Skeletal muscle tissue (tissue), 4 donors: ENCODE results near the gene GTPBP2. TPM values are rescaled to one million over a fixed set of nuclear protein-coding genes. Genes with fewer than 3 reads are reported as not detected.
"Not testable (repeated sequence)": the region's sequence is repeated elsewhere in the genome, so short reads cannot be mapped to it uniquely, and the experiment has no call there.

Experiments
- H3K27ac ChIP-seq: one replicate; pipeline ENCODE4 v1.7.0; 2013; ENCODE audit warnings: mild to moderate bottlenecking, low read depth, low read length, inconsistent platforms
- H3K27me3 ChIP-seq, 3 donors: one replicate each; pipeline ENCODE4 v1.7.0; 2013; ENCODE audit warnings: low read length in 3 of 3; ENCODE audit not compliant: control insufficient read depth in 3 of 3, insufficient read depth in 3 of 3
- H3K36me3 ChIP-seq, 3 donors: one replicate each; pipeline ENCODE4 v1.7.0; 2013; ENCODE audit warnings: low read length in 3 of 3; ENCODE audit not compliant: control insufficient read depth in 3 of 3, insufficient read depth in 3 of 3
- H3K4me1 ChIP-seq, 3 donors: one replicate each; pipeline ENCODE4 v1.7.0; 2013; ENCODE audit warnings: low read length in 3 of 3, mild to moderate bottlenecking in 3 of 3; ENCODE audit not compliant: control insufficient read depth in 3 of 3, insufficient read depth in 3 of 3
- H3K4me3 ChIP-seq, 3 donors: one replicate each; pipeline ENCODE4 v1.7.0; 2013; ENCODE audit warnings: low read length in 3 of 3
- H3K9ac ChIP-seq, 3 donors: one replicate each; pipeline ENCODE4 v1.7.0; 2013; ENCODE audit warnings: low read length in 3 of 3, mild to moderate bottlenecking in 3 of 3, moderate library complexity in 2 of 3, low read depth in 1 of 3
- H3K9me3 ChIP-seq, 3 donors: one replicate each; pipeline ENCODE4 v1.7.0; 2013; ENCODE audit warnings: low read length in 3 of 3; ENCODE audit not compliant: control insufficient read depth in 3 of 3
- total RNA-seq: library from RNA; depleted of rRNA; stranded (reverse); fragments of >200 nt; gene quantifications from one replicate; pipeline ENCODE4 v1.2.3, GENCODE V29; 2014
- donor health status: Osteomylitis.

Gene GTPBP2
- total RNA-seq, 1 donor from 2014 or later = 30.8 TPM

DNA sequence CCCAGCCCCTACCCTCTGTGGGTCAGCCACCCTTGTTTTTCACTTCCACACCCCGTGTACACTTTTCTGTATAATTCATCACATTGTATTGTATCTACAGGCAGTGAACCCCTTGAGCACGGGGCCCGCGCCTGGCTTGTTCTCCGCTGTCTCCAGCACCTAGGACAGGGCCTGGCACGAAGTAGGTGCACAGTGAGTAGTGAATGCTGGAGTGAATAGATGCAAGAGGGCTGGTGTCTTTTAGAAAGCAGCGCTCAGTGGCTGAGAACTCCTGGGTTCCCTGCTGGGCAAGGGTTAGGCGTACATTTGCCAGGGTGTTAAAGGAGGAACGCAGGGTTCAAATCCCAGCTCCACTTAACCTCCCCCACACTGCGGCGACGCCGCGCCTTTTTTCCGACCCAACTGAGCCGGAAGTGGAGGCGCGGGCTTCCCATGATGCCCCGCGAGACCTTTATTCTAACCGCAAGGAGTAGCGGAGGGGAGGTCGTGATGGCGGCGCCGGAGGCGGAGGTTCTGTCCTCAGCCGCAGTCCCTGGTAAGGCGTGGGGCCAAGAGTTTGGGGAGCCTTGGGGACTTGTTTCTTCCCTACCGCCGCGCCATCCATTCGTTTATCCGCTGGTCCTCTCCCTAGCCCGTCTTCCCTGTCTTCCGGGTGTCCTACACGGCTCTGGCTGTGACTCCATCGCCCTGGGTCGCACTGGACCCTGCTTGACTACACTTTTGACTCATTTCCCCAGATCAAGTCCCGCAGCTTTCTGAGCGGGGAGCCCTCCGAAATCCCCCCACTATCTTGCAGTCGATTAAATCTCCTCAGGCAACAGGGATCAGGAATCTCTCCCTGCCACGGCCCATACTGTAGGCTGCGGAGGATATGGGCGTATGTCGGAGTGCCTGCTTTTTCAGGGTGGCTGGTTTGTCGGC lies 6.6 kb upstream of the GTPBP2 start, which contains the start of gene MAD2L1BP:
TSS of gene MAD2L1BP (plus strand) at position 454 of the 921 bp plus-strand sequence. CDS start at position 490, 36 bp downstream.
- H3K9me3 ChIP-seq = no peaks in the 10 kb centered on the region
- peak within 1 kb of the TSS; percentile 92 to 97 (median 95) for H3K9ac ChIP-seq
- H3K27me3 ChIP-seq = no peaks in the 10 kb centered on the region
- H3K4me1 ChIP-seq = peaks cover 23 to 37% (median 30%) of the 10 kb centered on the region in 3 donors
- peak within 1 kb of the TSS; percentile 85 for H3K27ac ChIP-seq
- H3K36me3 ChIP-seq = peaks cover 11 to 22% (median 13%) of the 10 kb centered on the region in 3 donors
- peak within 1 kb of the TSS; percentile 95 to 97 (median 97) for H3K4me3 ChIP-seq

DNA sequence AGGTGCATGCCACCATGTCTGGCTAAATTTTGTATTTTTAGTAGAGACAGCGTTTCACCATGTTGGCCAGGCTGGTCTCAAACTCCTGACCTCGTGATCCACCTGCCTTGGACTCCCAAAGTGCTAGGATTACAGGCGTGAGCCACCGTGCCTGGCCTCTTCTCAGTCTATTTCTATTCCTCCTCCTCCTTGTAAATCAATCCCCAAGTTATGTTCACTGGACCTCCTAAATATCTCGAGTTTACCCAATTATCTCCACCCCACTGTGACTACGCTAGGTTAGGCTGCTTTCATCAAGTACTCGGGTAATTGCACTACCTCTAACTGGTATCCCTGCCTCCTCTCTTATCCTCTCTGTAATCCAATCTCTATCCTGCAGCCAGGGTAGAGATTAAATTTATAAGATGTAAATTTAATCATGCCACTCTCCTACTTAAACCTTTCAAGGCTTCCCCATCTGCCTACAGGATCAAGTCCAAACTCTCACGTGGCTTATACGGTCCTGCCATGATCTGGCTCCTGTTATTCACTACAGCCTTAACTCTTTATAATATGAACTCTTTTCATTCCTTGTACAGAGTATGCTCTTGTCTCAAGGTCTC lies 5.7 kb upstream of the GTPBP2 start:
- H3K9me3 ChIP-seq = no peaks in the 10 kb centered on the region
- H3K4me1 ChIP-seq = peaks cover 28 to 39% (median 34%) of the 10 kb centered on the region in 3 donors
- H3K27ac ChIP-seq = peak overlapping the region; percentile 85
- peaks cover 2 to 14% (median 5%) of the 10 kb centered on the region in 3 donors for H3K36me3 ChIP-seq
- peak overlapping the region in 2 of 3 donors; percentile 95 to 97 for H3K4me3 ChIP-seq
- H3K27me3 ChIP-seq = no peaks in the 10 kb centered on the region
- H3K9ac ChIP-seq = no peak overlapping the region

DNA sequence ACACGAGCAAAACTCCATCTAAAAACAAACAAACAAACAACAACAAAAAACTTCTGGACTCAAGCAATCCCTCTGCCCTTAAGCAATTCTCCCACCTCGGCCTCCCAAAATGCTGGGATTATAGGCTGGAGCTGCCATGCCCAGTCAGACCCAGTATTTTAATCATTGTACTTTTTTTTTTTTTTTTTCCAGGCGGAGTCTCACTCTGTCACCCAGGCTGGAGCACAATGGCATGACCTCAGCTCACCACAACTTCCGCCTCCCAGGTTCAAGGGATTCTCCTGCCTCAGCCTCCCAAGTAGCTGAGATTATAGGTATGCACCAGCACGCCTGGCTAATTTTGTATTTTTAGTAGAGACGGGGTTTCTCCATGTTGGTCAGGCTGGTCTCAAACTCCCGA lies 3.9 kb upstream of the GTPBP2 start:
- H3K4me1 ChIP-seq = peaks cover 31 to 45% (median 33%) of the 10 kb centered on the region in 3 donors
- not testable (repeated sequence) for H3K27me3 ChIP-seq, H3K36me3 ChIP-seq, H3K9me3 ChIP-seq, H3K4me3 ChIP-seq, H3K9ac ChIP-seq, H3K27ac ChIP-seq

DNA sequence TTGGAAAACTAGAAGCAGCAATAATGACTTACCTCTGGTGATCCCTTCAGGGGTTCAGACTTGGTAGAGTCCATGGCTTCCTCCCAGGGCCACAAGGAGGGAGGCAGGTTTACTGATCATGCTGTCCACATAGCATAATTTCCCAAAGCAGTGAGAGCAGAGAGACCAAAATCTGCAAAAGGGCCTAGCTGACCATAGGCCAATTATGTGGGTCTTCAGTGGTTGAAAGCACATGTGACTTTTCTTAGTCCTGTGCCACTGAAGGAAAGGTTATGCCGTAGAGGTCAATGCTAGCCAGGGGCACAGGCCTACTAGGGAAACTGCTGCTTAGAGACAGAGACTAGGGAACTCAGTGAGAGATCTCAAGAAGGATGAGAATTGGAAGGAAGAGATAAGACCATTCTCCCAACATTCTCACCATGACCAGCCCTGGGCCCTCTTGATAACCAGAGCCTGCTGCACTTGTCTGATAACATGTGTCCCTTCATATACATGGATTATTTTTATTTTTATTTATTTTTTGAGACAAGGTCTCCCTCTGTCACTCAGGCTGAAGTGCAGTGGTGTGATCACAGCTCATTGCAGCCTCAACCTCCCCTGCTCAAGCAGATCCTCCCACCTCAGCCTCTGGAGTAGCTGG lies 2.0 kb upstream of the GTPBP2 start:
- no peak overlapping the region for H3K4me3 ChIP-seq
- H3K27ac ChIP-seq = peak overlapping the region; percentile 98
- peaks cover 0 to 2% (median 0%) of the 10 kb centered on the region in 3 donors for H3K36me3 ChIP-seq
- no peaks in the 10 kb centered on the region for H3K9me3 ChIP-seq
- no peaks in the 10 kb centered on the region for H3K27me3 ChIP-seq
- peak overlapping the region in 2 of 3 donors; percentile 9 to 21 for H3K9ac ChIP-seq
- peaks cover 32 to 48% (median 33%) of the 10 kb centered on the region in 3 donors for H3K4me1 ChIP-seq

DNA sequence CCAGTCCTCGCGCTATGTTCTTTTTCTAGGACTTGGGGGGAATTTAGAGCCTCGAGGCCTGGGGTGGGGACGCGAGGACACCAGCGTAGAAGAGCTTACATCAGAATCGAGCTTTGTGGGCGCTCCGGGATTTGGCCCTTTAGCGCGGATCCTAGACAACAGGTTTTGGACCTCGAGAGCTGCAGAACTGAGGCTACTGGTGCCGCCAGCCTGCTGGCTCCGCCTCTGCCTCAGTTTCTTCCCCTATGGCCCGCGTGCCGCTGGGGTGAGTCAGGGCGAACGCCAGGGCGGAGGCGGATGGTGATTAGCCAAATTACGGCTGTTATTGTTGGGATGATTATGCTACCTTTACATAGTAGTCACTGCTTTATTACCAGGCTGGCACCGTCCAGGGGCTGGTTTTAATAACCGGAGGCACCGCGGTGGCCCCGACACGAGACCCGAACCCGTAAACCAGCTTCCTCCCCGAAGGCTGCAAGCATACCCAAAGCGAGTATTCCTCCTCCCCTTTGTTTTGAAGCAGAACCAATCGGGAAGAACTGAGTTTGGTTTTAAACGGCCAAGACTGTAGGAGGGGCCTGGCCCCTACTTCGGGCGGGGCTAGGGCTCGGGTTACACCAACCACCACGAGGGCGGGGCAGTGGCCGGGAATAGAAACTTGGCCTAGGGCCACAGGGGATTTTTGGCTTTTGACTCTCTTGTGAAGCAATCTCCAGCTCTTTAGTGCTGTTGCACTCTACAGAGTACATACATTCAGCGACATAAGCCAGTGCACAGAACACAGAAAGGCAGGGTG lies 639 bp upstream of the GTPBP2 start:
- H3K9me3 ChIP-seq = no peaks in the 10 kb centered on the region
- peaks cover 27 to 39% (median 29%) of the 10 kb centered on the region in 3 donors for H3K4me1 ChIP-seq
- H3K27ac ChIP-seq = peak overlapping the region; percentile 98
- H3K36me3 ChIP-seq = peaks cover 10 to 16% (median 14%) of the 10 kb centered on the region in 3 donors
- no peaks in the 10 kb centered on the region for H3K27me3 ChIP-seq
- H3K9ac ChIP-seq = peak overlapping the region; percentile 96 to 99 (median 98)
- peak overlapping the region; percentile 92 to 98 (median 97) for H3K4me3 ChIP-seq

DNA sequence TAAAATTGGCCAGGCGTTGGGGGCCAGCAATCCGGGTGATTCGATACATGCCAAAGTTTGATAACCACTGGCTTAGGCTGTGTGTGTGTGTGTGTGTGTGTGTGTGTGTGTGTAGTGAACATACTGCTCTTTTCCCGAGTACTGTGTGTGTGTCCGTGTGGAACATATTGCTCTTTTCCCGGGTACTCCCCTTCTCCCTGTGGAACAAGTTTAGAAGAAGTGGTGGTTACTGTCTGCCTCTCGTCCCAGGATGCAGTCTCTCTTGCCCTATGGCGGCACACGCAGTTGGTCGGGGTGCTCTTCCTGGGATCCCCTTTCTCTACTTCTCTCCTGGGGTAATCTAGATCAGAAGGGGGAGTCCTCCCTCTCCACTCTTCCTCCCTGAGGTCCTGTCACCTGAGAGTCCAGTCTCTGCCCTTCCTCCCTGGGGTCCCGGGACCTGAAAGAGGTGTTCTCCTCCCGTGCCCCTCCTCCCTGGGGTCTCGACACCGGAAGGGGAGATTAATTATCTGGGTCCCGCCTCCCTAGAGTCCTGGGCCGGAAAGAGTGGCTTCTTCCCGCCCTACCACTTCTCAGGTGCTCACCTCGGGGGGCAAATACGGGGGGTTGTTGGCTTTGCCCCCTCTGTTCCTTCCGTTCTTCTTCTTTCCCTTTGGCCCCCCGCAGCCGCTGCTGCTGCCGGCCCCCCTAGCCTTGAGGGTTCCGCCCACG lies 516 bp downstream of the GTPBP2 start:
- H3K36me3 ChIP-seq = peaks cover 22 to 27% (median 25%) of the 10 kb centered on the region in 3 donors
- peak overlapping the region; percentile 86 for H3K27ac ChIP-seq
- no peaks in the 10 kb centered on the region for H3K9me3 ChIP-seq
- H3K27me3 ChIP-seq = no peaks in the 10 kb centered on the region
- H3K4me1 ChIP-seq = peaks cover 27 to 39% (median 37%) of the 10 kb centered on the region in 3 donors
- peak overlapping the region; percentile 85 to 89 (median 87) for H3K9ac ChIP-seq
- H3K4me3 ChIP-seq = peak overlapping the region; percentile 88 to 89 (median 88)

DNA sequence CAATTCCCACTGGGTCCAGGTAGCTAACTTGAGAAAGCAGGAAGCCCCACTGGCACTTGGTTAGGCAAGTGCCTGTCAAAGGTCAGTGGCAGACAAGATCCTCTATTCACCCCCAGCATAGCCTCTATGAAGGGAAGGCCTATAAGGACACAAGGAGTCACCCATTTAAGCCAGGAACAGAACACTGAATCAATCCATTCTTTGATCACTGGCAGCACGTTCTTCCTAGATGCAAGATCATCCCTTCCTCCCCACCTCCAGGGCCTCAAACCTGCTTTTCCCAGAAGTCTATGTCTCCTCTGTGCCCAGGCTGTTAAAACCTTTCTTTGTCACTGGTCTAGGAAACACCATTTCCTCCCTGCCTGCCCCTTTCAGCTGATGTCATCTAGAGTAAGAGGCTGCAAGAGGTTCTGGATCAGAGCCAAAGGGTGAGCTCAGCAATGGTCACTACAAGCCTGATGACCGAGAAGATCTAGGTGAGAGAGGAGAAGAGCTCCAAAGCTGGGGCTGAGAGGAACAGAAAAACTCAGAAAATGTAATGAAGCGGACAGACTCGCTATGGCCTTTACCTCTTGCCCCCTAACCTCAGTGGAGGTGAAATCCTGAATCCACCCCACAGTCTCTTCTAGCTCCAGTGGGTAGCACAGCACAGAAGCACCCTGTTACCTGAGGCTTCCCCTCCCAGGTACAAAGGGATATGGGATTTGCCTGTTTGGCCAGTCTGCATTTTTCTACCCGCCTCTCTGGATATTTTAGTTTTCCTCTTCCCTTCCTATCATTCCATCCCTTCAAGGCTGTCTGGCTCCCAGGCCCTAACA lies 1.8 kb downstream of the GTPBP2 start:
- Histone ChIP-seq H3K4me1 (peaks cover 27 to 39% (median 37%) of the 10 kb centered on the region in 3 donors), H3K27ac (peak overlapping the region; percentile 46), H3K36me3 (peaks cover 32 to 40% (median 34%) of the 10 kb centered on the region in 3 donors), H3K27me3 (no peaks in the 10 kb centered on the region), H3K4me3 (peak overlapping the region; percentile 1 to 42 (median 34)), H3K9me3 (no peaks in the 10 kb centered on the region), H3K9ac (peak overlapping the region; percentile 42 to 62 (median 58))

DNA sequence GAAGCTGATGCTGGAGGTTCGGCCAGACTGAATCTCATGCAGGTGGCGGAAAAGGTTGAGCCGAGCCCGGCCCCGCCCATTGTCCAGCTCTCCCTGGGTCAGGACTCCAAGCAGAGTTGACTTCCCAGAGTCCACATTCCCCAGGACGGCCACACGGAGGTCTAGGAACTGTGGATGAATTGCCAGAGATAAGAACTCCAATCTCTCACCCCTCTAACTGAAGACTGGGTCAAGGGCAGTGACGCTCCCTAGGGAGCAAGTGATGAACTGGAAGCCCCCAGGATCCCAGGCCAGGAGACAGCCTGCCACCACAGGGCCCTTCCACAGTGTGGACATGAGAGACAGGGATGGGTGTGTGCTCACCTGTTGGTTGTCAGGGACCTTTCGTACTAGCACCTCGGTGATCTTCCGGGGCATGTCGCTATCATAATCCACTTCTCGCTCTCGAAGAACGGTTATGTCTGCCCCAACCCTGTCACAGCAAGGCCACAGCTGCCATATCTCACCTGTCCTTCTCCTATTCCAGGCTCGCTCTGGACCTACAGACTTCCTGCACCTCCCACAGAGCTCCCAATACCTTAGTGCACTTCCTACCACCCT lies 3.6 kb downstream of the GTPBP2 start:
- no peak overlapping the region for H3K4me3 ChIP-seq
- H3K9ac ChIP-seq = no peak overlapping the region
- no peak overlapping the region for H3K27ac ChIP-seq
- H3K36me3 ChIP-seq = peaks cover 48 to 58% (median 50%) of the 10 kb centered on the region in 3 donors
- no peaks in the 10 kb centered on the region for H3K9me3 ChIP-seq
- no peaks in the 10 kb centered on the region for H3K27me3 ChIP-seq
- peaks cover 23 to 35% (median 33%) of the 10 kb centered on the region in 3 donors for H3K4me1 ChIP-seq
